Hepatic stellate cell (primary cell): ENCODE results near the gene PSMC3.

Experiments
- DNase-seq: peaks from one replicate; pipeline ENCODE4 v3.0.0; 2011; ENCODE audit warnings: low spot score

PSMC3 gene

GRCh38 chr11:47413351-47413750 lies 12.9 kb downstream of the PSMC3 start:
- DNase-seq: no peak

GRCh38 chr11:47411884-47412746 lies 14.1 kb downstream of the PSMC3 start:
- peak; percentile 74 for DNase-seq

- no peak for DNase-seq
Observed at GRCh38 chr11:47410370-47411264, 15.6 kb downstream of the PSMC3 start.

GRCh38 chr11:47409440-47410369 lies 16.5 kb downstream of the PSMC3 start:
- DNase-seq: no peak

GRCh38 chr11:47408598-47409439 lies 17.4 kb downstream of the PSMC3 start:
- DNase-seq: peak; percentile 93

- peak; percentile 98 for DNase-seq
Observed at GRCh38 chr11:47407746-47408590, 18.3 kb downstream of the PSMC3 start, which contains the start of gene SLC39A13. TSS of gene SLC39A13 (plus strand) at chr11:47408590. CDS start at chr11:47410095, 1,505 bp downstream.

- DNase-seq: no peak
Observed at GRCh38 chr11:47406896-47407745, 19.1 kb downstream of the PSMC3 start.

GRCh38 chr11:47403571-47403970 lies 22.7 kb downstream of the PSMC3 start:
- DNase-seq: no peak

- DNase-seq: no peak
Observed at GRCh38 chr11:47403135-47403534, 23.1 kb downstream of the PSMC3 start.

- DNase-seq: no peak
Observed at GRCh38 chr11:47400768-47401279, 25.4 kb downstream of the PSMC3 start.

GRCh38 chr11:47399860-47400767 lies 26.1 kb downstream of the PSMC3 start:
- DNase-seq: peak; percentile 32

- no peak for DNase-seq
Observed at GRCh38 chr11:47398551-47398950, 27.7 kb downstream of the PSMC3 start.

GRCh38 chr11:47398011-47398410 lies 28.2 kb downstream of the PSMC3 start:
- DNase-seq: no peak

- DNase-seq: no peak
Observed at GRCh38 chr11:47396049-47396320, 30.3 kb downstream of the PSMC3 start.

- no peak for DNase-seq
Observed at GRCh38 chr11:47395223-47396048, 30.8 kb downstream of the PSMC3 start.

GRCh38 chr11:47394322-47395222 lies 31.7 kb downstream of the PSMC3 start:
- DNase-seq: no peak
